CD4-positive, alpha-beta T cell treated with Interleukin-21 for 1 hour (primary cell): ENCODE results near the gene NPEPL1.
"Not testable (repeated sequence)": the region's sequence is repeated elsewhere in the genome, so short reads cannot be mapped to it uniquely, and the experiment has no call there.

Source experiments
- DNase-seq: peaks from one replicate; pipeline ENCODE4 v3.0.0-alpha.2; 2020

The NPEPL1 gene

GRCh38 chr20:58692579-58693225 lies at the start of gene NPEPL1:
NPEPL1 (plus strand) TSS chr20:58692800; CDS start chr20:58692901, 101 bp downstream.
- peak; percentile 67 for DNase-seq

DNA sequence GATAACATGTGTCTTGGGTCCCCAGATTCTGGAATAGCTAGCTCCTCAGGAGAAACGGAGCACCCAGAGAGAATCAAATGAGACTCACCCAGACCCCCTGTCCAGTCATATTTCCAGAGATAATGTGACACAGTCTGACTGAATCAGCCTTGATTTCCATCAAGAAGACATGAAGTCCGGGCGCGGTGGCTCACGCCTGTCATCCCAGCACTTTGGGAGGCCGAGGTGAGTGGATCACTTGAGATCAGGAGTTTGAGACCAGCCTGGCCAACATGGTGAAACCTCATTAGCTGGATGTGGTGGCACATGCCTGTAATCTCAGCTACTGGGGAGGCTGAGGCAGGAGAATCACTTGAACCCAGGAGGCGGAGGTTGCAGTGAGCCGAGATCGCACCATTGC lies 49.7 kb upstream of the NPEPL1 start:
- not testable (repeated sequence) for DNase-seq

- DNase-seq: no peak
Measured at GRCh38 chr20:58645412-58645968, 47.1 kb upstream of the NPEPL1 start.

DNA sequence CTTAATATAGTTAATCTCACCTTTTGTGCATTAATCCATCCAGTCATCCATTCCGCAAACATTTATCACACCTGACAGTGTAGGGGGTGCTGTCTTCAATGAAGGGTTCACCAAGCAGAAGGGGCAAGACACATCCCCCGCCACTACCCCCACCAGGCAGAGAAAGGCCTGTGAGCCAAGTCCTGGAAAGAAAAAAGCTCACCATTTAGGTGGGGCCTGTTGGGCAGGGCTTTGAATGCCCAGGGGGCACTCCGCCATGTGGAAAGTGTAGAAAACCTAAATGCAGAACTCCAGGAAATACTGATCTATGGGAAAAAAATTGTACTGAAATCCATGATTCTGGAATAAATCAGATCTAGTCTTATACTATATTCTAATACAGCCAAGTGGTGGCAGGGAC lies 46.3 kb upstream of the NPEPL1 start:
- DNase-seq: no peak

GRCh38 chr20:58646703-58647102 lies 45.9 kb upstream of the NPEPL1 start:
- DNase-seq: no peak

DNA sequence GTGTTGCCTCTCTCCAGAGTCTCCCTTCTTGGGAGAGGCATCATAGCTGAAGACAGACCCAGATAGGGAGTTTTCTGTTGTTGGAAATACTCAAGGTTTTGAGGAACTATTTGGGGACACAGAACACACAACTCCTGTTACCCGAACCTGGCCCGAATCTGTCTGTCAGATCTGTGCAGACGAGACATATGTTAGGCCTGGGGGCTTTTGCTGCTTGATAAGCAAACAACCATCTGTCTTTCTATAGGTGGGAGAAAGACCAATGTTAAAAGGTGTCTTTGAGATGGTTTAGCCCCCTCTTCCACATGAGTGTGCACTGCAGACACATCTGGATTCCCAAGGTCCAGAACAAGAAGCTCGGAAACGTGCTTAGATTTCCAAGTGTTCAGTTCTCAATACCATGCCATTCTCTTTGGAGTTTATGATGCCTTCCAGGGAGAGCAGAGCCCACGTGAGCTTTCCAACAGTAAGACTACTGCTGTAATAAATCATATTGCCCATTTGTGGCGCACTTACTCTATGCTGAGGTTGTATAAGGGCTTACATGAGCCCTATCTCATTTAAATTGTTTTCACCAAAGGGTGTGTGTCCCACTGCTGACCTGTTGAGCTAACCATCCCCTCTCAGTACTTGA lies 45.3 kb upstream of the NPEPL1 start:
- peak; percentile 39 for DNase-seq

- no peak for DNase-seq
Measured at GRCh38 chr20:58647796-58648501, 44.7 kb upstream of the NPEPL1 start.

DNA sequence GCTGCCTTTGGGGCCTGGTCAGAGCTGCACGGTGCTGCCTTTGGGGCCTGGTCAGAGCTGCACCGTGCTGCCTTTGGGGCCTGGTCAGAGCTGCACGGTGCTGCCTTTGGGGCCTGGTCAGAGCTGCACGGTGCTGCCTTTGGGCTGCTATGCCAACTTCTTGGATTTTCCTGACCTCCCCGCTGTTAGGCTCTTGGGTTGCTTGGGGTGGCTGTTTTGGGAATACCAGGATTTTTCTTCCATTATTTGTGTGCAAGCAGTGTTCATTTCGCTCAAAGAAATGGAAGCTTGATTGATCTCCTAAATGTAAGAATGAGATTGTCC lies 44.1 kb upstream of the NPEPL1 start:
- DNase-seq: not testable (repeated sequence)

- DNase-seq: peak; percentile 28
Measured at GRCh38 chr20:58649288-58650180, 43.1 kb upstream of the NPEPL1 start.

DNA sequence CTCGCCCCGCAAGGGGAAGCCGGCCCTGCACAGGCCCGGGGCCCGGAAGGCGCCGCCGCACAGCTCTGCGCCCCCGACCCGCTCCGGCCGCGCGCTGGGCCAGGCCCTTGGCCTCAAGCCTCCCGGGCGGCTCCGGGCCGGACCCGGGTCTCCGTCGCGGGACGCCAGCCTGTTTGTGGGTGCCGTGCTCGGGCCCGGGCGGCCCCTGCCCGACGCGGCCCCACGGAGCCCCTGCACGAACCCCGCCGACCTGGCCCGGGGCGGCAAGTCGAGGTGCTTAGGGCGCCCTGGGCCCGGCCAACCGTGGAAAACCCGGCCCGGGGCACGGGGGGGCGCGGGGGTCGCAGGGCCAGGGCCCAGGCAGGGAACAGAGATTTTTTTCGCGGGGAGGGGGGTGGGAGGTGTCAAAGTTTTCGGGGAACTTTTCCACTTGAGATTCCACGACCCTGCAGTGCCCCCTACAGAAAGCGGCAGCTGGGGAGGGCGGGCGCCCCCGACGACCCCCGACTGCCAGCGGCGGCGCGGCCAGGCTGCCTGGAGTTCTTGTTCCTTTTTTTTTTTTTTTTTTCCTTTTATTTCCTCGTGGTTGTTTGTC lies 42.3 kb upstream of the NPEPL1 start:
- DNase-seq: peak; percentile 41

GRCh38 chr20:58650776-58651558 lies 41.6 kb upstream of the NPEPL1 start, which contains the start of gene STX16:
STX16 (plus strand) TSS chr20:58651283; CDS start chr20:58652007, 724 bp downstream.
- peak; percentile 89 for DNase-seq

DNA sequence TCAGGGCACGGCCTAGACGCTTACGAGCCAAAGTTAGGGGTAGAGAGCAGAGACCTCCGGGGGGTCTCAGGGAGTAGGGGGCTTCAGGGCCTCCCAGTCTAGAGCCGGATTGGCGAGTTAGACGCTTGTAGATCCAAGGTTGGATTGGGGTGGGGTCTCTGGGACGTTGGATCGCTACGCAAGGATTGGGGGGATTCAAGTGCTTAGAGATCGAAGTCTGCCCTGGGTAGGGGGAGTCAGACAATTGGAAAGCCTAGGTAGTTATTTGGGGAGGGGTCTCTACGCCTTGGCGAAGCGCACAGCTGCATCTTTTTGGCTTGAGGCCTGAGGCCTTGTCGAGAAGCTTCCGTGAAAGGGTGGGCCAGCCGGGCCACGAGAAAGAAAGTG lies 41.0 kb upstream of the NPEPL1 start:
- no peak for DNase-seq

- DNase-seq: peak; percentile 88
Measured at GRCh38 chr20:58651946-58652605, 40.5 kb upstream of the NPEPL1 start.

DNA sequence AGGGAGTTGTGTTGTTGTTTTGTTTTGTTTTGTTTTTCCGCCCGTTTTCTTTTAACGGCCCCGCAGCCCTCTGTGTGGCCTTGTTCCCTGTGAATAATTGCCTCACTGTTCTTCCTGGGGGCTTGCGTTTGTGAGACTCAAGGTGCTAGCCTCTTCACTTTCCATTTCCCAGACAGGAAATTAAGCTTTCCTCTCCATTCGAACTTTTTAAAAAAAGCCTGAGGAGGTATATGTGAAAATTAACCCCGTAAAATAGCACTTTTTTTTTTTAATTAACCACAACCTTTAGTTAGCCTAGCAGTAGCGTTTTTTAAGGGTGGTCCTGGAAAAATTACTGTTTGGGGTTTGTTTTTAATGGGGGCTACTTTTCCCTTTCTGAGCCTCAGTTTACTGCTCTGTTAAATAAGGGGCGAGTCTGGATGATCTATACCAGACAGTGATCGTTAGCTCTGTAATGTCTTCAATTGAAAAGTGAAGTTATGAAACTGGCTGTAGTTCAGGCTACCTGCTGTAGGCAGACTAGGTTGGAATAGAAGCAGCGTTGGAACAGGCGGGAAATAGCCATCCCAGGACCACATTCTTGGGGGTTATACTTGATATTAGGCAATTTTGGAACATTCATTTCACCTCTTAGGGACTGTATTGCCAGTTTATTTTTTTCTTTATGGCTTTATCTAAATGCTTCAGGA lies 39.9 kb upstream of the NPEPL1 start:
- peak; percentile 30 for DNase-seq

GRCh38 chr20:58654337-58654736 lies 38.3 kb upstream of the NPEPL1 start:
- DNase-seq: no peak

- DNase-seq: no peak
Measured at GRCh38 chr20:58655328-58656107, 37.1 kb upstream of the NPEPL1 start.

DNA sequence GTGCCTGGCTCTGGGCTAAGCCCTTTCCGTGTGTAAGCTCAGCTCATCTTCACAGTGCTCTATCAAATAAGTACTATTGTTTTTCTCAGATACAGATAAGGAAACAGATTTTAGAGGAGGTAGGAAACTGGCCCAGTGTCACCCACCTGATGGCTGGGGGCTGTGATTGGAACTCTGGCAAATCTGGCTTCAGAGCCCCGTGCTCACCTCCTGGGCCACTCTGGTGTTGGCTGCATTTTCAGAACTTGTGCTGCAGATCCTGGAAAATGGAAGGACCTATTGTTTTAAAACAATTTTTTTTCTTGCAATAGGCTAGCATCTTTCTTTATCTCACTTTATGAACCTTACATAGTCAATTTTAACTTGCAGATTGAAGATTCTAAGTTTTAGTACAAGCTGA lies 35.8 kb upstream of the NPEPL1 start:
- DNase-seq: no peak

GRCh38 chr20:58657262-58657661 lies 35.3 kb upstream of the NPEPL1 start:
- no peak for DNase-seq

GRCh38 chr20:58657986-58658385 lies 34.6 kb upstream of the NPEPL1 start:
- DNase-seq: no peak

DNA sequence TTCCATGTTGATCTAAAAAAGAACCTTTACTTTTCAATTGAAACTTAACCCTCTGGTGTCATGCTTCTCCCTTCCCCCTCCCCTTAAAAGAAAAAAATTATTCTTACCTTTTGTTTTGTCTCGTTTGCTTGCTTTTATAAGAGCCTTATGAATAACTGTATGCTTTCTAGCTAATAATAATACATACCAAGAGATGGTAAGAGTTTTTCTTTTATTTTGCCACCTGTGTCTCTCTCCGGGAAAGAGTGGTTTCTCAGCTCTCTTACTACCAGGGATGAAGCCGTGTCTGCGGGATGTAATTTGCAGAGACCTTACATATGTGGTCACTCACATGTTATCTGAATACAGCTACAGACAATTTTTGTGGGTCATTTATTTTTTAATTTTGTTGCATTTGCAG lies 33.8 kb upstream of the NPEPL1 start:
- DNase-seq: no peak
